Right lobe of liver (tissue), 4 donors: ENCODE measurements around the gene MTMR2.

Source experiments
- POLR2A ChIP-seq: fragments of 450-650 bp; IDR thresholded peaks from one replicate; pipeline ENCODE4 v1.6.1; 2017; ENCODE audit warnings: antibody characterized with exemption, mild to moderate bottlenecking
- TF ChIP-seq, protein P1 (sequence below), 4 donors: fragments of 200-600 bp in 3 of 4; fragments of 450-650 bp in 1 of 4; IDR thresholded peaks; one replicate each; pipeline versions ENCODE4 v1.5.1 to v1.8.0; 2016 to 2022; ENCODE audit warnings: antibody characterized with exemption in 4 of 4, mild to moderate bottlenecking in 2 of 4
- donor health status: DM: no; HTN: no; CAD: no.
- donor health status: DM: no; HTN: no; CAD: no.
- donor health status: DM: no; HTN: yes; CAD: no.

DNA sequence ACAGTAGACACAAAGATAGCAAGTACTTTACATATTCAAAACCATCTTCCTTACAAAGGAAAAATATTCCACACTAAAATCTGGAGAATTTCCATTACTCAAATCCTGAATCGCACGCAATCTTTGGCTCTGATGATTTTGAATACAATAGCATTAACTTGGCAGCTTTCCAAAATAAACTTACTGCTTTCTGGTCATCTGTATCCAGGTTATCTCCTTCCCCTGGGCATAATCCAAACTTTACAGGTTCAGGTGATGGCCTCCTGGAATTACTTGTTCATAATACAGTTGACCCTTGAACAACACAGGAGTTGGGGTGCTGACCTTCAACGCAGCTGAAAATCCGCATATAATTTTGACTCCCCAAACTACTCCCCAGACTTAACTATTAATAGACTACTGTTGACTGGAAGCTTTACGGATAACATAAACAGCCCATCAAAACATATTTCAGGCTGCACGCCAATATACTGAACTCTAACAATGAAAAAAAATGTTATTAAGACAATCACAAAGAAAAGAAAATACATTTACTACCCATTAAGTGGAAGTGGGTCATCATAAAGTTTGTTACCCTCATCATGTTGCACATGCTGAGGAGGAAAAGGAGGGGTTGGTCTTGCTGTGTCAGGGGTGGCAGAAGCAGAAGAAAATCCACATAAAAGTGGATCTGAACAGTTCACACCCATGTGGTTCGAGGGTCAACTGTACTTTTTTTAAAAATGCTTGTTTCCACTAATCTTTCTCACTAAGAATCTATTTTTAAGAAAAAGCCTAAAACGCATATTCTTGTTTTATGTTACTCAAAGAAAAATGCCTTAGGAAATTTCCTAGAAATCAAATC lies 6.5 kb downstream of the MTMR2 start:
- TF ChIP-seq, protein P1, sequence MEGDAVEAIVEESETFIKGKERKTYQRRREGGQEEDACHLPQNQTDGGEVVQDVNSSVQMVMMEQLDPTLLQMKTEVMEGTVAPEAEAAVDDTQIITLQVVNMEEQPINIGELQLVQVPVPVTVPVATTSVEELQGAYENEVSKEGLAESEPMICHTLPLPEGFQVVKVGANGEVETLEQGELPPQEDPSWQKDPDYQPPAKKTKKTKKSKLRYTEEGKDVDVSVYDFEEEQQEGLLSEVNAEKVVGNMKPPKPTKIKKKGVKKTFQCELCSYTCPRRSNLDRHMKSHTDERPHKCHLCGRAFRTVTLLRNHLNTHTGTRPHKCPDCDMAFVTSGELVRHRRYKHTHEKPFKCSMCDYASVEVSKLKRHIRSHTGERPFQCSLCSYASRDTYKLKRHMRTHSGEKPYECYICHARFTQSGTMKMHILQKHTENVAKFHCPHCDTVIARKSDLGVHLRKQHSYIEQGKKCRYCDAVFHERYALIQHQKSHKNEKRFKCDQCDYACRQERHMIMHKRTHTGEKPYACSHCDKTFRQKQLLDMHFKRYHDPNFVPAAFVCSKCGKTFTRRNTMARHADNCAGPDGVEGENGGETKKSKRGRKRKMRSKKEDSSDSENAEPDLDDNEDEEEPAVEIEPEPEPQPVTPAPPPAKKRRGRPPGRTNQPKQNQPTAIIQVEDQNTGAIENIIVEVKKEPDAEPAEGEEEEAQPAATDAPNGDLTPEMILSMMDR (IDR thresholded peaks at IDR 0.05) = no peak
- TF ChIP-seq POLR2A = no peak
